DMS 273 treated with DMSO at 0.1 percent for 48 hours (cell line): ENCODE data around the gene CPSF3.
A peak's percentile ranks its signal among the peaks of the same experiment; 100 is the strongest.

Source experiments
- DNase-seq: peaks from one replicate; lab custom pipeline; 2025; lab: John Stamatoyannopoulos, UW

CPSF3 gene

DNA sequence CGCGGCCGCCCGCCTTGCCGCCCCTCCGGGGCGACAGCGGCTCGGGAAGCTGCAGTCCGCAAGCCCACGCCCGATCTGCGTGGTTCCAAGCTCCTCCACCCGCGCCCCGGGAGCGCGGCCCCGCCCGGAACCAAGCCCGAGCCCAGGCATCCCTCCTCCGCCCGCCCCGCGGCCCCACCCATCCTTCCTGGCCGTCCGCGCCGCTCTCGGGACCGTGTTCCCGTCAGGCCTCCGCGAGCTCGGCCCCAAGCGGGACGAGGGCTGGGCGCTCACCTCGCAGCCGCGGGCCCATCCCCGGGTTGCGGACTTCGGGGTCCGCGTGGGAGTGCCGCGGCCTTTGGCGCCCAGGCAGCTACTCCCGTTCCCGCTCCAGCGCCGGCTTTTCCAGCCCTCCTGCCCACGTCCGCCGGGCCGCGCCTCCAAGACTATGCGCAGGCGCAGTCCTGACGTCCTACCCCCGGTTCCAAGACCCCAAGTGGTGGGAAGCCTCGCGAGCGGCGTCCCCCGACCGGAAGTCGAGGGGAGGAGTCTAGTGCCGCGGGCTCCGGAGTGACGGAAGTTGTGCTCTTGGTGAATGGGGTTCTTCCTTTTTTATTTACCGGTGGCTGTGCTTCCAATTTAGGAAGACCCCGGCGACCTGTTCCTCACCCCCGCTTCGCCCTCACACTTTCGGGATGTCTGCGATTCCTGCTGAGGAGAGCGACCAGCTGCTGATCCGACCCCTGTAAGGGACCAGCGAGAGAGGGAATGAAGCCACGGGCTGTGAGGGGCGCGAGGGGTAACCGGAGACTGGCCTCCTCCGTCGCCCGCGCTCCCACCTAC is at the start of gene CPSF3, which contains the start of gene ITGB1BP1:
TSS of gene CPSF3 (plus strand) at position 555 of the 822 bp plus-strand sequence. CDS start at position 675, 120 bp downstream.
TSS of gene ITGB1BP1 (minus strand) at position 429 of the 822 bp plus-strand sequence. CDS start 4,831 bp downstream, outside the sequence.
- DNase-seq: peak; percentile 95

GRCh38 chr2:9374071-9374730 is 49.3 kb upstream of the CPSF3 start:
- no peak for DNase-seq

- DNase-seq: no peak
Measured at GRCh38 chr2:9375857-9376428, 47.5 kb upstream of the CPSF3 start.

- DNase-seq: no peak
Measured at GRCh38 chr2:9377461-9378097, 45.9 kb upstream of the CPSF3 start.

DNA sequence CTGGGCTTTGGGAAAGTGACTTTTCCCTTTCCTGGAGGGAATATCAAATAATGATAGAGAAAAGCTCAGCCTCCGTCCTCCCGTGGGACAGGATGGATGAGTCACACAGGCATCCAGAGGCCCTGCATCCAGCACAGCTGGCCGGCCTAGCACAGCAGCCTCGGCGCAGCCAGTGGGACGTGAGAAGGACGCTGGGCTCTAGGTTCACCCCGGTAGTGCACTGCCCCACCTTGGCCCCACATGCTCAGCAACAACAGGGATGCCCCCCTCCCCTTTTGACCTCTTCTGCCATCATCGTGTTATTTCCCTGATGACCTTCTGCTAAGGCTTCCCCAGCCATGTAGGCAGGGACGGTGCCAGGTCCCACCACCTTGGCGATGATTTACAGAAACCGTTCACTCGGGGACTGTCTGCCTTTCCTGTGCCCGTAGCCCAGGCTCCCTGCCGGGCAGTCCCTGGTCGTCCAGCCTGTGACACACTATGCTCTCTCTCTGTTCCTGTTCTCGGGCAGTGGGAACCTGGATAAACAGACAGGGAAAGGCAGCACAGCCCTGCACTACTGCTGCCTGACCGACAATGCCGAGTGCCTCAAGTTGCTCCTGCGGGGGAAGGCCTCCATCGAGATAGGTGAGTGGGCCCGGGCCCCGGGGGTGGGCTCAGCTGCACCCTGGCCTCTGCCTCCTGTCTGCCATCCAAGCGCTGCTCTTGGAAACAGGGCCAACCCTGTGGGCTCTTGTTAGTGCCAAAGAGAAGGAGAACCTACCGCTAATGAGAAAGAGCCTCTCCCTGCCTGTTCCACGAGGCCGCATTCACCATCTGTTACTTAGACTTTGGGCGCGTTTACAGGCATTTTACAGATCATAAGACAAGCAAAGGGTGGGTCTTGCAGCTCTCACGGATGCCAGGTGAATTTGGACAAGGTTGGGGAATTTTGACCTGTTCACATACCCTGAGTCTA is 44.7 kb upstream of the CPSF3 start:
- peak; percentile 59 for DNase-seq

DNA sequence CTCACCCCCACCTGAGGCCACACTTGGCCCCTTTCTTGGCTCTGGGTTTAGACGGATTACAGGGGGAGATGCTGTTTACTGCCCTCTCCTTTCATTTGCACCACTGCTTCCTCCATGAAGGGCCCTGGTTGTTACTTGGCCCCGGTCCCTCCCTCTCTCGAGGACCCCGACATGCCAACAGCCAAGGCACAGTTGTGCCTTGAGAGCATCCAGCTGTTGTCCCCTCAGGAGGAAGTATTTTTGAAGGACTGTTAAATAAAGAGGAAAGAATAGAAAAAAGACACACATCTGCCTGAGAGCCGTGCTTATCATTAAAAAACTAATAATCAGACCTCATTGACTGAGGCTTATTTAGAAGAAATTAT is 44.1 kb upstream of the CPSF3 start:
- no peak for DNase-seq

DNA sequence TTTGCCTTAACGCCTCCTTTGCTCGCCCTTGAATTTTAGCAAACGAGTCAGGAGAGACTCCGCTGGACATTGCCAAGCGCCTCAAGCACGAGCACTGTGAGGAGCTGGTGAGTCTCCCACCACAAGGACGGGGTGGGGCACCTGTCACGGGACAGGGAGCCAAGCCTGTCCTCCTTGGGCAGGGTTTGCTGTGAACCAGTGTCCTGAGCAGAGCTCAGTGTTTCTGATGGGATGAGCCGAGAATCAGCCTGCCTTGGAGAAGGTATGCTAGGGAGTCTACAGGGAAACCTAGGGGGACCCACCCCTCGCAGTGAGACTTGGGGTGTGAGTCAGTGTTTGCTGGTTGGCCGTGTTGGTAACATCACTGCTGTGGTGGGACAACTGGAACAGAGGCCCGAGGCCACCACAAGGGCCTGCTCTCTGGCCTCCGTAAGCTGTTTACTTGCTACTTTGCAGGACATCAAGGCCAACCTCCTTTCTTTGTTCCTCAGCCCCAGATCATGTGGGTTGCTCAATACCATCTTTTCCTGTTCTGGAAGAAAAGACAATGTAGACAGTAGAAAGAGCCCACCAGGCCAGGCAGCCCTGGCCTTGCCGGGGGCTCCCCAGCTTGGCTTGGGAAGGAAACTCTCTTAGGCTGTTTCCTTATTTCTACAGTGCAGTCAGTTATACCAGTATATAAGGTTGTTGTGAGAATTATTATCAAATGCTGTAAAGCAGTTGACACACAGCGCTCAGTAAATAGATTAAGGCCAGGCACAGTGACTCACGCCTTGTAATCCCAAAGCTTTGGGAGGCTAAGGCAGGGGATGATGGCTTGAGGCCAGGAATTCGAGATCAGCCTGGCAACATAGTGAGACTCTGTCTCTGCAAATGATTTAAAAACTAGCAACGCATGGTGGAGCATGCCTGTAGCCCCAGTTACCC is 42.5 kb upstream of the CPSF3 start:
- no peak for DNase-seq

- no peak for DNase-seq
Measured at GRCh38 chr2:9382604-9383235, 40.7 kb upstream of the CPSF3 start.

DNA sequence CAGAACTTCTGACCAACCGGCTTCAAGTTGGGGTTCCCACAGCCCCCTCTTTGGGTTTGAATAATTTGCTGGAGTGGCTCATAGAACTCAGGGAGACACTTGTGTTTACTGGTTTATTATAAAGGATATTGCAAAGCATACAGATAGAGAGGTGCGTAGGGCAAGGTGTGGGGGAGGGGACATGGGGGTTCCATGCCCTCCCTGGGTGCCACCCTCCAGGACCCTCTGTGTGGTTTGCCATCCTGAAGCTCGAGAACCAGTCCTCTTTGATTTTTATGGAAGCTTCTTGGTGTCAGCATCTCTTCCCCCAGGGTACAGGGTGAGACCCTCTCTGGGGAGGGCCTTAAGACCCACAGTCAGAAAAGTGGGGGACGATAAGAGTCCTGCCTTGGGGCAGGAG is 38.9 kb upstream of the CPSF3 start:
- no peak for DNase-seq

DNA sequence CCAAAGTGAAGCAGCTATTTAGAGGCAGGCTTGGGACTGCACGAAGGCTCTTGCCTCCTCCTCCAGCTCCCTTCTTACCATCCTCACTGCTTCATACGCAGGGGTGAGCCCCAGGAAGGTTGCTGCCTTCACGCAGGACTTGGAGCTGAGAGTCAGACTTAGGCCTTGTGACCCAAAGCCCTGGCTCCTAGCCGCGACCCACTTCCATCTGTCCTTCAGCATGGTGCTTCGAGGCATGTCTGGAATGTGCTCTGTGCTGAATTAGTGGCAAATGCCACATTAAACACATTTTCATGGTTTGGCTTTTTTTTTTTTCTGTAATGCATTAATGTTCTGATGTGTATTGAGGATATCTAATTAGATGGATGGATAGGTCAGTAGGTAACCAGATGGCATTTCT is 37.6 kb upstream of the CPSF3 start:
- no peak for DNase-seq

DNA sequence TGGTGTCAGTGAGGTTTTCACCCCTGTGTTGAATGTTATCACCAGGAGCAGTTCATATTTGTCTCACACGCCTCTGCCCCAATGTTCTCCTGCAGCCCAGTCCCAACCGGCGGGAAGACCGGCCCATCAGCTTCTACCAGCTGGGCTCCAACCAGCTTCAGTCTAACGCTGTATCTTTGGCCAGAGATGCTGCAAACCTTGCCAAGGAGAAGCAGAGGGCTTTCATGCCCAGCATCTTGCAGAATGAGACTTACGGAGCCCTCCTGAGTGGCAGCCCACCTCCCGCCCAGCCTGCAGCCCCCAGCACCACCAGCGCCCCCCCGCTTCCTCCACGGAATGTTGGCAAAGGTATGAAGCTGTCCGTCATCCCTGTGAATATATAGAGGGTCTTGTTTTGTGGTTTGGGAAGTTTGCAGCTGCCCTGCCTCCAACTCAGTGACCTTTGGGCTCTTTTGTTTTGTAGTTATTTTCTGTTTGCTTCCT is 35.2 kb upstream of the CPSF3 start:
- no peak for DNase-seq

GRCh38 chr2:9388950-9389911 is 34.2 kb upstream of the CPSF3 start:
- no peak for DNase-seq

- DNase-seq: no peak
Measured at GRCh38 chr2:9390151-9390850, 33.2 kb upstream of the CPSF3 start.

DNA sequence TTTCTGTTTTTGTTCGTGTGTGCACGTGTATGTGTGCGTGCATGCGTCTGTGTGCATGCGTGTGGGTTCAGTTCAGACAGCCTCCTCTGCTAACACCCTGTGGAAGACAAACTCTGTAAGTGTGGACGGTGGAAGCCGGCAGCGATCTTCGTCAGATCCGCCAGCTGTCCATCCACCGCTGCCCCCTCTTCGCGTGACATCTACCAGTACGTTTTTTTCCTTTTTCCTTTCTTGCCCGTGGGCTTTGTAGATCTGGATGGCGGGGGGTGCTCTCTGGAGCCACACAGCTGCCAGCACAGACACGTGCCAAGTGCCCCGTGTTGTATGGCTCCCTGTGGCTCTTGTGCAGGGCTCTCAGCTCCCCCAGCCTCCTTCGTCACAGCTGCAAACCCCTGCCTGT is 32.5 kb upstream of the CPSF3 start:
- no peak for DNase-seq

- DNase-seq: no peak
Measured at GRCh38 chr2:9391961-9392720, 31.3 kb upstream of the CPSF3 start.

GRCh38 chr2:9392898-9393765 is 30.3 kb upstream of the CPSF3 start:
- DNase-seq: no peak
